ENCODE measurements around the gene PIEZO1.

The PIEZO1 gene

GRCh38 chr16:88761830-88762229 is 23.2 kb downstream of the PIEZO1 start:
- no peaks in the 10 kb centered on the region for H3K27me3 ChIP-seq (ENCODE audit: insufficient read depth, low read length)
- H3K4me1 ChIP-seq (ENCODE audit: insufficient read depth, low read length): peaks cover 38% of the 10 kb centered on the region
- no peaks in the 10 kb centered on the region for H3K9me3 ChIP-seq (ENCODE audit: insufficient read depth, low read depth, low read length)
- no peaks in the 10 kb centered on the region for H3K36me3 ChIP-seq (ENCODE audit: insufficient read depth, low read length)
- H3K9ac ChIP-seq (ENCODE audit: low read depth, low read length): no peak overlapping the region
- H3K4me3 ChIP-seq (ENCODE audit: low read length): no peak overlapping the region
- H3K27ac ChIP-seq (ENCODE audit: low read depth, low read length): no peak overlapping the region
- 88% methylated on average over 10 of the region's 10 CpGs for WGBS

GRCh38 chr16:88761143-88761534 is 23.9 kb downstream of the PIEZO1 start:
- Histone ChIP-seq H3K36me3 (ENCODE audit: insufficient read depth, low read length) (no peaks in the 10 kb centered on the region), H3K4me3 (ENCODE audit: low read length) (no peak overlapping the region), H3K9ac (ENCODE audit: low read depth, low read length) (no peak overlapping the region), H3K9me3 (ENCODE audit: insufficient read depth, low read depth, low read length) (no peaks in the 10 kb centered on the region), H3K27me3 (ENCODE audit: insufficient read depth, low read length) (no peaks in the 10 kb centered on the region), H3K27ac (ENCODE audit: low read depth, low read length) (no peak overlapping the region), H3K4me1 (ENCODE audit: insufficient read depth, low read length) (peaks cover 38% of the 10 kb centered on the region)
- 90% methylated on average over 11 of the region's 11 CpGs for WGBS

GRCh38 chr16:88760424-88761142 is 24.4 kb downstream of the PIEZO1 start:
- H3K4me3 ChIP-seq (ENCODE audit: low read length): no peak overlapping the region
- H3K9ac ChIP-seq (ENCODE audit: low read depth, low read length): no peak overlapping the region
- no peak overlapping the region; the same call in 1 of the 2 replicates for H3K27ac ChIP-seq (ENCODE audit: low read depth, low read length)
- no peaks in the 10 kb centered on the region for H3K27me3 ChIP-seq (ENCODE audit: insufficient read depth, low read length)
- peaks cover 40% of the 10 kb centered on the region for H3K4me1 ChIP-seq (ENCODE audit: insufficient read depth, low read length)
- 91% methylated on average over 24 of the region's 24 CpGs for WGBS
- H3K9me3 ChIP-seq (ENCODE audit: insufficient read depth, low read depth, low read length): no peaks in the 10 kb centered on the region
- H3K36me3 ChIP-seq (ENCODE audit: insufficient read depth, low read length): no peaks in the 10 kb centered on the region

- no peaks in the 10 kb centered on the region for H3K9me3 ChIP-seq (ENCODE audit: insufficient read depth, low read depth, low read length)
- no peaks in the 10 kb centered on the region for H3K27me3 ChIP-seq (ENCODE audit: insufficient read depth, low read length)
- WGBS: 92% methylated on average over 22 of the region's 22 CpGs
- H3K36me3 ChIP-seq (ENCODE audit: insufficient read depth, low read length): no peaks in the 10 kb centered on the region
- H3K4me1 ChIP-seq (ENCODE audit: insufficient read depth, low read length): peaks cover 41% of the 10 kb centered on the region
- peak overlapping the region; percentile 81; the same call in 1 of the 2 replicates for H3K27ac ChIP-seq (ENCODE audit: low read depth, low read length)
- no peak overlapping the region for H3K4me3 ChIP-seq (ENCODE audit: low read length)
- no peak overlapping the region; the same call in 1 of the 2 replicates for H3K9ac ChIP-seq (ENCODE audit: low read depth, low read length)
Observed at GRCh38 chr16:88759976-88760350, 25.1 kb downstream of the PIEZO1 start.

- H3K27me3 ChIP-seq (ENCODE audit: insufficient read depth, low read length): no peaks in the 10 kb centered on the region
- WGBS: 44% methylated on average over 26 of the region's 26 CpGs
- no peak overlapping the region for H3K4me3 ChIP-seq (ENCODE audit: low read length)
- no peaks in the 10 kb centered on the region for H3K9me3 ChIP-seq (ENCODE audit: insufficient read depth, low read depth, low read length)
- H3K27ac ChIP-seq (ENCODE audit: low read depth, low read length): peak overlapping the region; percentile 81; the same call in 1 of the 2 replicates
- H3K9ac ChIP-seq (ENCODE audit: low read depth, low read length): no peak overlapping the region; the same call in 1 of the 2 replicates
- no peaks in the 10 kb centered on the region for H3K36me3 ChIP-seq (ENCODE audit: insufficient read depth, low read length)
- peaks cover 37% of the 10 kb centered on the region for H3K4me1 ChIP-seq (ENCODE audit: insufficient read depth, low read length)
Observed at GRCh38 chr16:88759245-88759975, 25.6 kb downstream of the PIEZO1 start.

GRCh38 chr16:88758944-88759244 is 26.1 kb downstream of the PIEZO1 start:
- Histone ChIP-seq H3K27ac (ENCODE audit: low read depth, low read length) (peak overlapping the region; percentile 81; the same call in 1 of the 2 replicates), H3K9me3 (ENCODE audit: insufficient read depth, low read depth, low read length) (no peaks in the 10 kb centered on the region), H3K4me3 (ENCODE audit: low read length) (no peak overlapping the region), H3K4me1 (ENCODE audit: insufficient read depth, low read length) (peaks cover 32% of the 10 kb centered on the region), H3K36me3 (ENCODE audit: insufficient read depth, low read length) (no peaks in the 10 kb centered on the region), H3K27me3 (ENCODE audit: insufficient read depth, low read length) (no peaks in the 10 kb centered on the region), H3K9ac (ENCODE audit: low read depth, low read length) (no peak overlapping the region; the same call in 1 of the 2 replicates)
- 73% methylated on average over 6 of the region's 6 CpGs for WGBS

GRCh38 chr16:88758227-88758943 is 26.6 kb downstream of the PIEZO1 start:
- no peaks in the 10 kb centered on the region for H3K36me3 ChIP-seq (ENCODE audit: insufficient read depth, low read length)
- H3K4me1 ChIP-seq (ENCODE audit: insufficient read depth, low read length): peaks cover 27% of the 10 kb centered on the region
- H3K9me3 ChIP-seq (ENCODE audit: insufficient read depth, low read depth, low read length): no peaks in the 10 kb centered on the region
- WGBS: 86% methylated on average over 13 of the region's 13 CpGs
- no peak overlapping the region for H3K4me3 ChIP-seq (ENCODE audit: low read length)
- no peak overlapping the region for H3K9ac ChIP-seq (ENCODE audit: low read depth, low read length)
- no peaks in the 10 kb centered on the region for H3K27me3 ChIP-seq (ENCODE audit: insufficient read depth, low read length)
- H3K27ac ChIP-seq (ENCODE audit: low read depth, low read length): peak overlapping the region; percentile 81; the same call in 1 of the 2 replicates

- Histone ChIP-seq H3K9ac (ENCODE audit: low read depth, low read length) (0 out of 2 replicates have a peak overlapping the region, but pooled peaks have one; percentile 13), H3K9me3 (ENCODE audit: insufficient read depth, low read depth, low read length) (no peaks in the 10 kb centered on the region), H3K4me3 (ENCODE audit: low read length) (no peak overlapping the region), H3K27me3 (ENCODE audit: insufficient read depth, low read length) (no peaks in the 10 kb centered on the region), H3K4me1 (ENCODE audit: insufficient read depth, low read length) (peaks cover 16% of the 10 kb centered on the region; the same call in 1 of the 2 replicates), H3K27ac (ENCODE audit: low read depth, low read length) (no peak overlapping the region), H3K36me3 (ENCODE audit: insufficient read depth, low read length) (no peaks in the 10 kb centered on the region)
- 91% methylated on average over 23 of the region's 23 CpGs for WGBS
Observed at GRCh38 chr16:88755745-88756443, 29.1 kb downstream of the PIEZO1 start.

GRCh38 chr16:88754912-88755744 is 29.9 kb downstream of the PIEZO1 start:
- 64% methylated on average over 42 of the region's 42 CpGs for WGBS
- peaks cover 16% of the 10 kb centered on the region; the same call in 1 of the 2 replicates for H3K4me1 ChIP-seq (ENCODE audit: insufficient read depth, low read length)
- 0 out of 2 replicates have a peak overlapping the region, but pooled peaks have one; percentile 13 for H3K9ac ChIP-seq (ENCODE audit: low read depth, low read length)
- H3K27me3 ChIP-seq (ENCODE audit: insufficient read depth, low read length): no peaks in the 10 kb centered on the region
- H3K9me3 ChIP-seq (ENCODE audit: insufficient read depth, low read depth, low read length): no peaks in the 10 kb centered on the region
- no peak overlapping the region for H3K27ac ChIP-seq (ENCODE audit: low read depth, low read length)
- no peaks in the 10 kb centered on the region for H3K36me3 ChIP-seq (ENCODE audit: insufficient read depth, low read length)
- no peak overlapping the region for H3K4me3 ChIP-seq (ENCODE audit: low read length)

All from HUES64 (cell line).